ENCODE results near the gene B4GAT1.

The B4GAT1 gene

GRCh38 chr11:66369073-66369894 is 21.9 kb upstream of the B4GAT1 start:
- Histone ChIP-seq H3K27me3 (replicated peaks; ENCODE audit: control insufficient read depth, insufficient read depth, low read length) (no peaks in the 10 kb centered on the region), H3K4me3 (replicated peaks; ENCODE audit: low read depth, low read length) (no peak overlapping the region), H3K36me3 (ENCODE audit: control insufficient read depth, insufficient read depth, low read length) (peaks cover 8% of the 10 kb centered on the region)
- DNase-seq (ENCODE audit: extremely low read depth, insufficient read length) = no peak
- no peak for TF ChIP-seq CTCF (IDR thresholded peaks at IDR 0.05; ENCODE audit: insufficient read depth, low read length, poor library complexity, severe bottlenecking)

GRCh38 chr11:66368484-66368883 is 21.1 kb upstream of the B4GAT1 start:
- DNase-seq (ENCODE audit: extremely low read depth, insufficient read length) = no peak
- peaks cover 8% of the 10 kb centered on the region for H3K36me3 ChIP-seq (ENCODE audit: control insufficient read depth, insufficient read depth, low read length)
- TF ChIP-seq CTCF (IDR thresholded peaks at IDR 0.05; ENCODE audit: insufficient read depth, low read length, poor library complexity, severe bottlenecking) = no peak

GRCh38 chr11:66367561-66368312 is 20.3 kb upstream of the B4GAT1 start:
- no peak for TF ChIP-seq CTCF (IDR thresholded peaks at IDR 0.05; ENCODE audit: insufficient read depth, low read length, poor library complexity, severe bottlenecking)
- Histone ChIP-seq H3K27me3 (replicated peaks; ENCODE audit: control insufficient read depth, insufficient read depth, low read length) (no peaks in the 10 kb centered on the region), H3K4me3 (replicated peaks; ENCODE audit: low read depth, low read length) (no peak overlapping the region), H3K36me3 (ENCODE audit: control insufficient read depth, insufficient read depth, low read length) (peaks cover 8% of the 10 kb centered on the region)
- DNase-seq (ENCODE audit: extremely low read depth, insufficient read length) = no peak

More at GRCh38 chr11:66368484-66368883, 21.1 kb upstream of the B4GAT1 start:
- Histone ChIP-seq H3K4me3 (replicated peaks; ENCODE audit: low read depth, low read length) (no peak overlapping the region), H3K27me3 (replicated peaks; ENCODE audit: control insufficient read depth, insufficient read depth, low read length) (no peaks in the 10 kb centered on the region)

GRCh38 chr11:66366844-66367477 is 19.5 kb upstream of the B4GAT1 start:
- TF ChIP-seq CTCF (IDR thresholded peaks at IDR 0.05; ENCODE audit: insufficient read depth, low read length, poor library complexity, severe bottlenecking) = no peak
- H3K27me3 ChIP-seq (replicated peaks; ENCODE audit: control insufficient read depth, insufficient read depth, low read length) = no peaks in the 10 kb centered on the region
- peaks cover 8% of the 10 kb centered on the region for H3K36me3 ChIP-seq (ENCODE audit: control insufficient read depth, insufficient read depth, low read length)
- no peak for DNase-seq (ENCODE audit: extremely low read depth, insufficient read length)
- H3K4me3 ChIP-seq (replicated peaks; ENCODE audit: low read depth, low read length) = no peak overlapping the region

GRCh38 chr11:66365711-66366619 is 18.5 kb upstream of the B4GAT1 start:
- no peak for DNase-seq (ENCODE audit: extremely low read depth, insufficient read length)
- H3K27me3 ChIP-seq (replicated peaks; ENCODE audit: control insufficient read depth, insufficient read depth, low read length) = no peaks in the 10 kb centered on the region
- H3K4me3 ChIP-seq (replicated peaks; ENCODE audit: low read depth, low read length) = no peak overlapping the region
- H3K36me3 ChIP-seq (ENCODE audit: control insufficient read depth, insufficient read depth, low read length) = peaks cover 8% of the 10 kb centered on the region
- no peak for TF ChIP-seq CTCF (IDR thresholded peaks at IDR 0.05; ENCODE audit: insufficient read depth, low read length, poor library complexity, severe bottlenecking)

All from GM06990 (cell line).